ENCODE data around the gene SUPT4H1.

SUPT4H1 gene

DNA sequence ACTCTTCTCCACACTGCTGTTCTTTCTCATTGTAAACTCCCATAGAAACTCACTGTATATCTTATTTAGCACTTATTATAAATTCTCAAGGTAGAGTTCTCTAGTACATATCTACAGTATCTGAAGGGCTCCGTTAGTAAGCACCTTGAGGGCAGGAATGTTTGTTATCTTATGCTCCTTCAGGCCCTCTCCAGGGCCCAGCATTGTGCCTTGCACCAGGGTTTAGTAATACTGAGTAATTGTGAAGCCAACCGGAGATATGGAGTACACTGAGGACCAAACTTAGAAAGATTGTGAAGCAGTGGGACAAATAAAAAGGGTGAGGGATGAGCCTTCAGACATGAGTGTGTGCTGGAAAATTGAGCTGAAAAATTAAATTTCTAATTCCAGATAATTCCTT, 38.9 kb upstream of the SUPT4H1 start:
- Histone ChIP-seq H3K9ac (ENCODE audit: low read depth in 1 of 2, low read length in 2 of 2) (peak overlapping the region; percentile 12 to 27), H3K4me1 (ENCODE audit: control insufficient read depth in 2 of 2, insufficient read depth in 2 of 2, low read length in 2 of 2) (peaks cover 43 to 67% of the 10 kb centered on the region in 2 donors), H3K36me3 (ENCODE audit: control insufficient read depth in 2 of 2, insufficient read depth in 2 of 2, low read length in 2 of 2) (no peaks in the 10 kb centered on the region), H3K27me3 (ENCODE audit: control insufficient read depth in 2 of 2, insufficient read depth in 2 of 2, low read length in 2 of 2) (no peaks in the 10 kb centered on the region), H3K4me3 (ENCODE audit: low read length in 2 of 2) (peak overlapping the region; percentile 26 to 39), H3K27ac (ENCODE audit: low read depth in 2 of 2, low read length in 2 of 2) (peak overlapping the region; percentile 71 to 85), H3K9me3 (ENCODE audit: control insufficient read depth in 2 of 2, low read length in 2 of 2) (no peaks in the 10 kb centered on the region)

DNA sequence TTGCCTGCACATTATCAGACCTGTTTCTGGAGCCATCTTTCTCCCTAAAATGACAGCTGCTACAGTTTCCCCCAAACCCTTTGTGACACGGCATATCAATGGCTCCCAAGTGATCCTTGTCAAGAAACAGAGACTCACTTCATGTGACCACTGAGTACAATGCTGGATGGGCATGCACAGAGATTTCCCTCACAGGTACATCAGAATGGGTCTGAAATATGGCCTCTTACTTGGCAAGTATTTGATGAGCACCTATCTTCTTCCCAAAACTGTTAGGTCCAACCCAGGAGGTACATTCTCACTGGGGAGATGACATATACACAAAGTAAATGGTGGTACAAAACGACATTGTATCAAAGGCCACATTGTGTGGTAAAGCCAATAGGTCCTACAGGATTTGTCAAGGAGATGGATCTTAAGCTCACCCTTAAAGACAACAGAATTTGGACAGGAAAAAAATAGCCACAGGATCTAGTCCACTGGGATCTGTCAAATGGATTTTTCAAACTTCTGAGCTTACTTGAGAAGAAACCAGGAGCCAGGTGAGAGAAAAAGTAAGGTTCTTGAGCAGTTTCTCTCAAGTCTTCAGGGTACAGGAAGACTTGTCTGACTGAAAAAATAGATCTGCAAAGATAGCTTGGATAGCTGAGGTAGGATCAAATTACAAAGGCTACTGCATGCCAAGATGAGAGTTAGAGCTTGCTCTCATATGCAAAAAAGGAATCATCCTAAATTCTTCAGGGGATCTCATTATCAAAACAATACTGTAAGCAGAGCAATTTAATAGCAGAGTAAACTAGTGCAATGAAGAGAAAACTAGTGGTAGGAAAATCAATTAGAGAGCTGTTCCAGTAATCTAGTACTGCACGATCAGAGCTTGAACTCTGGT, 36.5 kb upstream of the SUPT4H1 start:
- Histone ChIP-seq H3K9me3 (ENCODE audit: control insufficient read depth in 2 of 2, low read length in 2 of 2) (no peaks in the 10 kb centered on the region), H3K9ac (ENCODE audit: low read depth in 1 of 2, low read length in 2 of 2) (peak overlapping the region; percentile 1 to 3)

GRCh38 chr17:58387834-58388233, 35.8 kb upstream of the SUPT4H1 start:
- H3K36me3 ChIP-seq (ENCODE audit: control insufficient read depth in 2 of 2, insufficient read depth in 2 of 2, low read length in 2 of 2): no peaks in the 10 kb centered on the region
- peak overlapping the region in 1 of 2 donors; percentile 1 for H3K9ac ChIP-seq (ENCODE audit: low read depth in 1 of 2, low read length in 2 of 2)
- peaks cover 51 to 70% of the 10 kb centered on the region in 2 donors for H3K4me1 ChIP-seq (ENCODE audit: control insufficient read depth in 2 of 2, insufficient read depth in 2 of 2, low read length in 2 of 2)
- H3K27ac ChIP-seq (ENCODE audit: low read depth in 2 of 2, low read length in 2 of 2): peak overlapping the region; percentile 81 to 84
- no peaks in the 10 kb centered on the region for H3K9me3 ChIP-seq (ENCODE audit: control insufficient read depth in 2 of 2, low read length in 2 of 2)
- peak overlapping the region in 1 of 2 donors; percentile 23 for H3K4me3 ChIP-seq (ENCODE audit: low read length in 2 of 2)
- no peaks in the 10 kb centered on the region for H3K27me3 ChIP-seq (ENCODE audit: control insufficient read depth in 2 of 2, insufficient read depth in 2 of 2, low read length in 2 of 2)

More for the DNA sequence above, 36.5 kb upstream of the SUPT4H1 start:
- Histone ChIP-seq H3K36me3 (ENCODE audit: control insufficient read depth in 2 of 2, insufficient read depth in 2 of 2, low read length in 2 of 2) (no peaks in the 10 kb centered on the region), H3K4me3 (ENCODE audit: low read length in 2 of 2) (peak overlapping the region in 1 of 2 donors; percentile 23), H3K27ac (ENCODE audit: low read depth in 2 of 2, low read length in 2 of 2) (peak overlapping the region; percentile 81 to 84), H3K4me1 (ENCODE audit: control insufficient read depth in 2 of 2, insufficient read depth in 2 of 2, low read length in 2 of 2) (peaks cover 47 to 65% of the 10 kb centered on the region in 2 donors), H3K27me3 (ENCODE audit: control insufficient read depth in 2 of 2, insufficient read depth in 2 of 2, low read length in 2 of 2) (no peaks in the 10 kb centered on the region)

DNA sequence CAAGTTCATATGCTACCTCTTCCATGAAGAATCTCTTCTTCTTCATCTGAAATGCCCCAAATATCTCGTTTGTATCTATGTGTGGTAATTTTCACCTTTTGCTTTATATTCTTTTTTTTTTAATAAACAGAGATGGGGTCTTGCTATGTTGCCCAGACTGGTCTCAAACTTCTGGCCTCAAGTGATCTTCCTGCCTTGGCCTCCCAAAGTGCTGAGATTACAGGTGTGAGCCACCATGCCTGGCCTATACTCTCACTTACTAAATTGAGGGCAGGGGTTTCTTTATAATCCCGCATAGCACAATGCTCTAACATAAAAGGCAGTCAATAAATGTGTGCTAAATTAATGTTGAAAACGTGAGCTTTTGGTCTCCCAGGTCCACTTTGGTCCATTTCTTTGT, 34.7 kb upstream of the SUPT4H1 start:
- Histone ChIP-seq H3K27ac (ENCODE audit: low read depth in 2 of 2, low read length in 2 of 2) (peak overlapping the region; percentile 51 to 54), H3K4me1 (ENCODE audit: control insufficient read depth in 2 of 2, insufficient read depth in 2 of 2, low read length in 2 of 2) (peaks cover 57 to 70% of the 10 kb centered on the region in 2 donors), H3K36me3 (ENCODE audit: control insufficient read depth in 2 of 2, insufficient read depth in 2 of 2, low read length in 2 of 2) (no peaks in the 10 kb centered on the region), H3K4me3 (ENCODE audit: low read length in 2 of 2) (no peak overlapping the region), H3K9me3 (ENCODE audit: control insufficient read depth in 2 of 2, low read length in 2 of 2) (no peaks in the 10 kb centered on the region), H3K9ac (ENCODE audit: low read depth in 1 of 2, low read length in 2 of 2) (no peak overlapping the region), H3K27me3 (ENCODE audit: control insufficient read depth in 2 of 2, insufficient read depth in 2 of 2, low read length in 2 of 2) (no peaks in the 10 kb centered on the region)

DNA sequence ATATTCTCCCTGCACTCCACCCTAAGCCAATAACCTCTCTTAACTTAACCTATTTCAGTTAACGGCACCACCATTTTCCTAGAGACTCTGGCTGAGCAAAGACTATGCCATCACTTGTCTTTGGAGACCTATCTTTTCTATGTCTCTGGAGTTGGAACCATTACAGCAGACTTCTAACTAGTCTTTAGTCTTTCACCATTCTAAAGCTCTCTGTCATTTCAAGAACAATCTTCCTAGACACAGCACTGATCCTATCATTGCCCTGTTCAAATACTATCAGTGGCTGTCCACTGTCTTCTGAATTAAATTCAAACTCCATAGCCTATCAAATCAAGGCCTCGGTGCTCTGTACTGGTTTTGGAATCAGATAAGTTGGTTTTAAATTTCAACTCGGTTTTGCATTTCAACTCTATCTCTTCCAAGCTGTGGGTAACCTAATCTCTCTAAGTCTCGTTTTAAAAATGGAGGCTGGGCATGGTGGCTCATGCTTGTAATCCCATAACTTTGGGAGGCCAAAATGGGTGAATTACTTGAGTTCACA, 33.4 kb upstream of the SUPT4H1 start:
- no peak overlapping the region for H3K9ac ChIP-seq (ENCODE audit: low read depth in 1 of 2, low read length in 2 of 2)
- no peaks in the 10 kb centered on the region for H3K27me3 ChIP-seq (ENCODE audit: control insufficient read depth in 2 of 2, insufficient read depth in 2 of 2, low read length in 2 of 2)
- peak overlapping the region in 1 of 2 donors; percentile 2 for H3K27ac ChIP-seq (ENCODE audit: low read depth in 2 of 2, low read length in 2 of 2)

GRCh38 chr17:58384897-58385296, 32.9 kb upstream of the SUPT4H1 start:
- Histone ChIP-seq H3K4me3 (ENCODE audit: low read length in 2 of 2) (no peak overlapping the region), H3K9ac (ENCODE audit: low read depth in 1 of 2, low read length in 2 of 2) (no peak overlapping the region), H3K4me1 (ENCODE audit: control insufficient read depth in 2 of 2, insufficient read depth in 2 of 2, low read length in 2 of 2) (peaks cover 50 to 68% of the 10 kb centered on the region in 2 donors), H3K36me3 (ENCODE audit: control insufficient read depth in 2 of 2, insufficient read depth in 2 of 2, low read length in 2 of 2) (no peaks in the 10 kb centered on the region), H3K9me3 (ENCODE audit: control insufficient read depth in 2 of 2, low read length in 2 of 2) (no peaks in the 10 kb centered on the region), H3K27ac (ENCODE audit: low read depth in 2 of 2, low read length in 2 of 2) (peak overlapping the region in 1 of 2 donors; percentile 23), H3K27me3 (ENCODE audit: control insufficient read depth in 2 of 2, insufficient read depth in 2 of 2, low read length in 2 of 2) (no peaks in the 10 kb centered on the region)

More for the DNA sequence above, 33.4 kb upstream of the SUPT4H1 start:
- H3K4me1 ChIP-seq (ENCODE audit: control insufficient read depth in 2 of 2, insufficient read depth in 2 of 2, low read length in 2 of 2): peaks cover 55 to 70% of the 10 kb centered on the region in 2 donors
- H3K4me3 ChIP-seq (ENCODE audit: low read length in 2 of 2): no peak overlapping the region
- H3K9me3 ChIP-seq (ENCODE audit: control insufficient read depth in 2 of 2, low read length in 2 of 2): no peaks in the 10 kb centered on the region
- H3K36me3 ChIP-seq (ENCODE audit: control insufficient read depth in 2 of 2, insufficient read depth in 2 of 2, low read length in 2 of 2): no peaks in the 10 kb centered on the region

DNA sequence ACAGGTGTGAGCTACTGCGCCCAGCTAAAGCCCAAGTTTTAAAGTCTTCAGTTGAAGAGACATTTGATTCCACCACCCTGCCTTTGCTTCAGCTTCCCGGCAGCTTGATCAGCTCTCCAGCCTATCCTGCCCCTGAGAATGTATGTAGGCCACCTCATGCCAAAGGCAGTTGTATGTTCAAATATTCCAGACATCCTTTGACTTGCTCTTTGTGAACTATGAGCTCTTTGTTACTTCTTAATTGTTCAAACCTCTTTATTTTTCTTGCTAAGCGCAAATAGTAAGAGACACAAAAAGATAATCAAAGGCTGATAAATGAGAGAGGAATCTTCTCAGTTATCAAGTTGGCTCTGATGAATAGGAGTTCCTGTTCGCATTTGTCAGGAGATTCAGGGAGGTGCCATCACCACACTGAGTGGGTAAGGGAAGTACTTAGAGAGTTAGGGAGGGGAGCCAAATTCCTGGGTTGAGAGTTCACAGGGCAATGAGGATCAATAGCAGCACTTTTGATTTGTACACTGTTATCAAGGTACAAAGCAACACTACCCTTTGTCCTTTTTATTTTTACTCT, 32.0 kb upstream of the SUPT4H1 start:
- H3K27ac ChIP-seq (ENCODE audit: low read depth in 2 of 2, low read length in 2 of 2): peak overlapping the region in 1 of 2 donors; percentile 41
- H3K9ac ChIP-seq (ENCODE audit: low read depth in 1 of 2, low read length in 2 of 2): no peak overlapping the region
- no peaks in the 10 kb centered on the region for H3K27me3 ChIP-seq (ENCODE audit: control insufficient read depth in 2 of 2, insufficient read depth in 2 of 2, low read length in 2 of 2)
- peaks cover 45 to 68% of the 10 kb centered on the region in 2 donors for H3K4me1 ChIP-seq (ENCODE audit: control insufficient read depth in 2 of 2, insufficient read depth in 2 of 2, low read length in 2 of 2)
- H3K36me3 ChIP-seq (ENCODE audit: control insufficient read depth in 2 of 2, insufficient read depth in 2 of 2, low read length in 2 of 2): no peaks in the 10 kb centered on the region
- no peaks in the 10 kb centered on the region for H3K9me3 ChIP-seq (ENCODE audit: control insufficient read depth in 2 of 2, low read length in 2 of 2)
- H3K4me3 ChIP-seq (ENCODE audit: low read length in 2 of 2): no peak overlapping the region

DNA sequence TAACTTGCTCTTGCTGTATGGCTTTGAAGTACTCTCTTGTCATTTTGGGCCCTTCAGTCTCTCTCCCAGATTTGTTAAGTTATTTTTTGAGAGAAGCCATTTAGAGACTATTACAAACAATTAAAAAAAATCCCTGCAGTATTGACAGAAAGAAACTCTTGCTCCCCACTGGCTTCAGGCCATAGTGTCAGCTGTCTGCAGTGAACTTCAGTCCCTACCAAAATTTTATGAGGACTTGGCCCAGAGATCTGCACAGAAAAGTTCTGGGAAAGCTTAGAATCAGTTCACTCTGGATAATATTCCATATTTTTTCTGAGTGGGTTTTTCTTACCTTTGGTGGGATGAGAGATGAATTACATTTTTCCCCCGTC, 30.9 kb upstream of the SUPT4H1 start:
- Histone ChIP-seq H3K9me3 (ENCODE audit: control insufficient read depth in 2 of 2, low read length in 2 of 2) (no peaks in the 10 kb centered on the region), H3K27me3 (ENCODE audit: control insufficient read depth in 2 of 2, insufficient read depth in 2 of 2, low read length in 2 of 2) (no peaks in the 10 kb centered on the region), H3K4me1 (ENCODE audit: control insufficient read depth in 2 of 2, insufficient read depth in 2 of 2, low read length in 2 of 2) (peaks cover 42 to 69% of the 10 kb centered on the region in 2 donors), H3K9ac (ENCODE audit: low read depth in 1 of 2, low read length in 2 of 2) (peak overlapping the region in 1 of 2 donors; percentile 33), H3K36me3 (ENCODE audit: control insufficient read depth in 2 of 2, insufficient read depth in 2 of 2, low read length in 2 of 2) (no peaks in the 10 kb centered on the region), H3K27ac (ENCODE audit: low read depth in 2 of 2, low read length in 2 of 2) (peak overlapping the region in 1 of 2 donors; percentile 35), H3K4me3 (ENCODE audit: low read length in 2 of 2) (no peak overlapping the region)

- Histone ChIP-seq H3K4me3 (ENCODE audit: low read length in 2 of 2) (peak overlapping the region in 1 of 2 donors; percentile 13), H3K9ac (ENCODE audit: low read depth in 1 of 2, low read length in 2 of 2) (peak overlapping the region; percentile 27 to 33), H3K27me3 (ENCODE audit: control insufficient read depth in 2 of 2, insufficient read depth in 2 of 2, low read length in 2 of 2) (no peaks in the 10 kb centered on the region), H3K36me3 (ENCODE audit: control insufficient read depth in 2 of 2, insufficient read depth in 2 of 2, low read length in 2 of 2) (no peaks in the 10 kb centered on the region), H3K9me3 (ENCODE audit: control insufficient read depth in 2 of 2, low read length in 2 of 2) (no peaks in the 10 kb centered on the region), H3K27ac (ENCODE audit: low read depth in 2 of 2, low read length in 2 of 2) (peak overlapping the region; percentile 45 to 56), H3K4me1 (ENCODE audit: control insufficient read depth in 2 of 2, insufficient read depth in 2 of 2, low read length in 2 of 2) (peaks cover 43 to 71% of the 10 kb centered on the region in 2 donors)
Measured at GRCh38 chr17:58382108-58382871, 30.3 kb upstream of the SUPT4H1 start.

Measured in mucosa of rectum (tissue), 2 donors.